ENCODE data around the gene HSPB8.

The HSPB8 gene

GRCh38 chr12:119149270-119149669 lies 29.5 kb upstream of the HSPB8 start:
- FAIRE-seq = no peak
- DNase-seq (ENCODE audit: insufficient read length, low spot score) = no peak
- no peak for TF ChIP-seq PAX5 (IDR thresholded peaks at IDR 0.05; ENCODE audit: insufficient read depth, low read length, severe bottlenecking)
- no peak for TF ChIP-seq TAF1 (IDR thresholded peaks at IDR 0.05; ENCODE audit: low read depth, low read length)

- FAIRE-seq (no peak), DNase-seq (ENCODE audit: insufficient read length, low spot score) (no peak)
- TF ChIP-seq POLR2A (IDR thresholded peaks at IDR 0.05; ENCODE audit: low read depth, low read length) (no peak), TAF1 (IDR thresholded peaks at IDR 0.05; ENCODE audit: low read depth, low read length) (no peak), POLR2AphosphoS5 (IDR thresholded peaks at IDR 0.05; ENCODE audit: low read depth, low read length) (no peak), SPI1 (IDR thresholded peaks at IDR 0.05; ENCODE audit: low read depth, low read length) (no peak), POU2F2 (IDR thresholded peaks at IDR 0.05; ENCODE audit: low read depth, low read length) (no peak), PAX5 (IDR thresholded peaks at IDR 0.05; ENCODE audit: insufficient read depth, low read length, severe bottlenecking) (no peak)
Observed at GRCh38 chr12:119151445-119152026, 27.2 kb upstream of the HSPB8 start.

- DNase-seq (ENCODE audit: insufficient read length, low spot score) (no peak), FAIRE-seq (no peak)
- TF ChIP-seq SPI1 (IDR thresholded peaks at IDR 0.05; ENCODE audit: low read depth, low read length) (no peak), PAX5 (IDR thresholded peaks at IDR 0.05; ENCODE audit: insufficient read depth, low read length, severe bottlenecking) (no peak), POLR2AphosphoS5 (IDR thresholded peaks at IDR 0.05; ENCODE audit: low read depth, low read length) (no peak), TAF1 (IDR thresholded peaks at IDR 0.05; ENCODE audit: low read depth, low read length) (no peak), POLR2A (IDR thresholded peaks at IDR 0.05; ENCODE audit: low read depth, low read length) (no peak), POU2F2 (IDR thresholded peaks at IDR 0.05; ENCODE audit: low read depth, low read length) (no peak)
Observed at GRCh38 chr12:119153477-119154434, 25.0 kb upstream of the HSPB8 start.

- DNase-seq (ENCODE audit: insufficient read length, low spot score) (no peak), FAIRE-seq (no peak)
- no peak for TF ChIP-seq PAX5 (IDR thresholded peaks at IDR 0.05; ENCODE audit: insufficient read depth, low read length, severe bottlenecking)
- TF ChIP-seq POLR2A (IDR thresholded peaks at IDR 0.05; ENCODE audit: low read depth, low read length) = no peak
- TF ChIP-seq POLR2AphosphoS5 (IDR thresholded peaks at IDR 0.05; ENCODE audit: low read depth, low read length) = no peak
- no peak for TF ChIP-seq SPI1 (IDR thresholded peaks at IDR 0.05; ENCODE audit: low read depth, low read length)
- TF ChIP-seq POU2F2 (IDR thresholded peaks at IDR 0.05; ENCODE audit: low read depth, low read length) = no peak
- no peak for TF ChIP-seq TAF1 (IDR thresholded peaks at IDR 0.05; ENCODE audit: low read depth, low read length)
Observed at GRCh38 chr12:119154435-119154818, 24.3 kb upstream of the HSPB8 start.

GRCh38 chr12:119156401-119157044 lies 22.2 kb upstream of the HSPB8 start:
- no peak for DNase-seq (ENCODE audit: insufficient read length, low spot score)
- FAIRE-seq = no peak
- TF ChIP-seq POU2F2 (IDR thresholded peaks at IDR 0.05; ENCODE audit: low read depth, low read length) (no peak), PAX5 (IDR thresholded peaks at IDR 0.05; ENCODE audit: insufficient read depth, low read length, severe bottlenecking) (no peak), SPI1 (IDR thresholded peaks at IDR 0.05; ENCODE audit: low read depth, low read length) (no peak), POLR2A (IDR thresholded peaks at IDR 0.05; ENCODE audit: low read depth, low read length) (no peak), TAF1 (IDR thresholded peaks at IDR 0.05; ENCODE audit: low read depth, low read length) (no peak), POLR2AphosphoS5 (IDR thresholded peaks at IDR 0.05; ENCODE audit: low read depth, low read length) (no peak)

GRCh38 chr12:119157528-119157927 lies 21.2 kb upstream of the HSPB8 start:
- DNase-seq (ENCODE audit: insufficient read length, low spot score) = no peak
- no peak for FAIRE-seq

GRCh38 chr12:119157978-119158377 lies 20.8 kb upstream of the HSPB8 start:
- DNase-seq (ENCODE audit: insufficient read length, low spot score) = no peak
- no peak for FAIRE-seq
- TF ChIP-seq TAF1 (IDR thresholded peaks at IDR 0.05; ENCODE audit: low read depth, low read length) (no peak), PAX5 (IDR thresholded peaks at IDR 0.05; ENCODE audit: insufficient read depth, low read length, severe bottlenecking) (no peak), SPI1 (IDR thresholded peaks at IDR 0.05; ENCODE audit: low read depth, low read length) (no peak), POLR2AphosphoS5 (IDR thresholded peaks at IDR 0.05; ENCODE audit: low read depth, low read length) (no peak), POU2F2 (IDR thresholded peaks at IDR 0.05; ENCODE audit: low read depth, low read length) (no peak), POLR2A (IDR thresholded peaks at IDR 0.05; ENCODE audit: low read depth, low read length) (no peak)

More at GRCh38 chr12:119157528-119157927, 21.2 kb upstream of the HSPB8 start:
- TF ChIP-seq TAF1 (IDR thresholded peaks at IDR 0.05; ENCODE audit: low read depth, low read length) (no peak), PAX5 (IDR thresholded peaks at IDR 0.05; ENCODE audit: insufficient read depth, low read length, severe bottlenecking) (no peak), POU2F2 (IDR thresholded peaks at IDR 0.05; ENCODE audit: low read depth, low read length) (no peak), POLR2A (IDR thresholded peaks at IDR 0.05; ENCODE audit: low read depth, low read length) (no peak), SPI1 (IDR thresholded peaks at IDR 0.05; ENCODE audit: low read depth, low read length) (no peak), POLR2AphosphoS5 (IDR thresholded peaks at IDR 0.05; ENCODE audit: low read depth, low read length) (no peak)

GRCh38 chr12:119158402-119158801 lies 20.3 kb upstream of the HSPB8 start:
- FAIRE-seq (no peak), DNase-seq (ENCODE audit: insufficient read length, low spot score) (no peak)
- TF ChIP-seq POLR2AphosphoS5 (IDR thresholded peaks at IDR 0.05; ENCODE audit: low read depth, low read length) (no peak), POU2F2 (IDR thresholded peaks at IDR 0.05; ENCODE audit: low read depth, low read length) (no peak), SPI1 (IDR thresholded peaks at IDR 0.05; ENCODE audit: low read depth, low read length) (no peak), PAX5 (IDR thresholded peaks at IDR 0.05; ENCODE audit: insufficient read depth, low read length, severe bottlenecking) (no peak)

GRCh38 chr12:119159844-119160243 lies 18.9 kb upstream of the HSPB8 start:
- TF ChIP-seq PAX5 (IDR thresholded peaks at IDR 0.05; ENCODE audit: insufficient read depth, low read length, severe bottlenecking) (no peak), POU2F2 (IDR thresholded peaks at IDR 0.05; ENCODE audit: low read depth, low read length) (no peak), POLR2AphosphoS5 (IDR thresholded peaks at IDR 0.05; ENCODE audit: low read depth, low read length) (no peak), POLR2A (IDR thresholded peaks at IDR 0.05; ENCODE audit: low read depth, low read length) (no peak), TAF1 (IDR thresholded peaks at IDR 0.05; ENCODE audit: low read depth, low read length) (no peak), SPI1 (IDR thresholded peaks at IDR 0.05; ENCODE audit: low read depth, low read length) (no peak)
- no peak for FAIRE-seq
- no peak for DNase-seq (ENCODE audit: insufficient read length, low spot score)
